Ovary (tissue), 9 donors: ENCODE data around the gene PLB1. TPM values are rescaled to one million over a fixed set of nuclear protein-coding genes. Genes with fewer than 3 reads are reported as not detected.

ENCODE experiments used
- DNase-seq, 5 donors: peaks; one replicate each; pipeline ENCODE4 v3.0.0-alpha.2; 2019 to 2020
- H3K27ac ChIP-seq, 2 donors: fragments of 200-600 bp; one replicate each; pipeline versions ENCODE4 v1.5.1 to v1.8.0; 2019 to 2022
- H3K27me3 ChIP-seq: fragments of 200-600 bp; one replicate; pipeline ENCODE4 v1.8.0; 2022
- H3K36me3 ChIP-seq: fragments of 200-600 bp; sonication (generic); one replicate; pipeline ENCODE4 v1.5.1; 2019
- H3K4me1 ChIP-seq: one replicate; pipeline ENCODE4 v1.8.1; 2013; ENCODE audit warnings: mild to moderate bottlenecking, moderate library complexity; ENCODE audit not compliant: insufficient read depth
- H3K4me3 ChIP-seq: fragments of 200-600 bp; sonication (generic); one replicate; pipeline ENCODE4 v1.5.1; 2017
- H3K9me3 ChIP-seq, 2 donors: fragments of 200-600 bp in 1 of 2; sonication (generic) in 1 of 2; one replicate each; pipeline versions ENCODE4 v1.5.1 to v1.8.1; 2013 to 2019; ENCODE audit warnings: mild to moderate bottlenecking in 1 of 2, moderate library complexity in 1 of 2
- CTCF ChIP-seq, 3 donors: fragments of 450-650 bp in 2 of 3; fragments of 200-600 bp in 1 of 3; IDR thresholded peaks; one replicate each; pipeline versions ENCODE4 v1.5.1 to v1.8.0; 2016 to 2022; ENCODE audit warnings: antibody characterized with exemption in 3 of 3, mild to moderate bottlenecking in 1 of 3
- EP300 ChIP-seq: sonication (generic); formaldehyde crosslinking; IDR thresholded peaks from one replicate; pipeline ENCODE4 v1.6.1; 2017; ENCODE audit warnings: antibody characterized with exemption
- POLR2A ChIP-seq: fragments of 450-650 bp; IDR thresholded peaks from one replicate; pipeline ENCODE4 v1.6.1; 2017; ENCODE audit warnings: antibody characterized with exemption, mild to moderate bottlenecking, moderate library complexity
- WGBS, 3 donors: extraction: QIAGEN DNeasy Blood & Tissue Kit in 1 of 3; methylation state at CpG; one replicate each; pipeline versions ENCODE4 v1.1.5 to v1.1.7; 2013 to 2017; 5-methylcytosine and 5-hydroxymethylcytosine counted together
- intact Hi-C, 4 donors: fragments of 100-400 bp; cut with DNase I; formaldehyde crosslinking; loops; one replicate each; pipeline versions ENCODE4 v1.11.0 to v1.15.1; 2022 to 2023
- polyA plus RNA-seq, 2 donors: library from polyadenylated mRNA; stranded (reverse); fragments of 200-250 nt in 1 of 2; fragments of 350-450 nt in 1 of 2; fragmentation: Illumina TruSeq in 1 of 2; extraction: RNeasy Lipid Tissue Mini Kit (QIAGEN cat#74804) in 1 of 2; gene quantifications; one replicate each; pipeline ENCODE4 v1.2.3, GENCODE V29; 2013 to 2014
- total RNA-seq, 7 donors: library from RNA; depleted of rRNA in 2 of 7; stranded (reverse); fragments of >200 nt in 2 of 7; fragmentation: NEBNext Ultra II Directional in 3 of 7; extraction: Animal tissue kit (Norgen Biotek cat#: 25700) in 3 of 7; gene quantifications; one replicate each; pipeline versions ENCODE4 v1.1.0 to v1.2.4, GENCODE V29; 2016 to 2023
- donor health status: DM: no; HTN: no; CAD: no; lungs with moderate emphysema.
- donor health status: DM: no; HTN: no; CAD: no.
- donor health status: Bipolar disorder and iron deficiency.
- donor health status: DM: yes; HTN: yes; CAD: no.
- donor health status: DM: no; HTN: no; CAD: no.
- donor health status: DM: yes; HTN: yes; CAD: no.

Gene PLB1
- total and polyA plus RNA-seq, 9 donors: 0.99 to 9.3 (median 2.7) TPM

GRCh38 chr2:28620291-28620793, 124.5 kb downstream of the PLB1 start:
- 89 to 97% (median 94%) methylated on average over 5 of the region's 5 CpGs for WGBS, 3 donors
- intact Hi-C loops: loop anchor here in 2 of 4 donors (5.0 to 10.0 kb wide), 2 partner anchors 132 to 134 kb away; partner anchors contain the start of gene PPP1CB (in 2 of the 2)

GRCh38 chr2:28620801-28621171, 124.9 kb downstream of the PLB1 start:
- Histone ChIP-seq H3K4me1 (peaks cover 18% of the 10 kb centered on the region), H3K27me3 (no peaks in the 10 kb centered on the region), H3K36me3 (no peaks in the 10 kb centered on the region), H3K4me3 (no peak overlapping the region), H3K27ac (peak overlapping the region; percentile 44 to 57), H3K9me3 (no peaks in the 10 kb centered on the region)
- WGBS, 3 donors: 93 to 98% (median 97%) methylated on average over 4 of the region's 4 CpGs
- intact Hi-C loops: loop anchor here in 2 of 4 donors (5.0 to 10.0 kb wide), 2 partner anchors 132 to 134 kb away; partner anchors contain the start of gene PPP1CB (in 2 of the 2)
- DNase-seq: peak in 1 of 5 donors; percentile 32
- TF ChIP-seq EP300: no peak
- TF ChIP-seq CTCF (IDR thresholded peaks at IDR 0.05): no peak

More at GRCh38 chr2:28620291-28620793, 124.5 kb downstream of the PLB1 start:
- Histone ChIP-seq H3K36me3 (no peaks in the 10 kb centered on the region), H3K9me3 (no peaks in the 10 kb centered on the region), H3K4me1 (peaks cover 13% of the 10 kb centered on the region), H3K27ac (peak overlapping the region in 1 of 2 donors; percentile 57), H3K4me3 (no peak overlapping the region), H3K27me3 (no peaks in the 10 kb centered on the region)
- TF ChIP-seq POLR2A: no peak
- peak in 1 of 5 donors; percentile 37 for DNase-seq

- intact Hi-C loops: loop anchor here in 2 of 4 donors (5.0 to 10.0 kb wide), 2 partner anchors 131 to 133 kb away; partner anchors contain the start of gene PPP1CB (in 2 of the 2)
- no peaks in the 10 kb centered on the region for H3K27me3 ChIP-seq
- peaks cover 19% of the 10 kb centered on the region for H3K4me1 ChIP-seq
- H3K27ac ChIP-seq: peak overlapping the region; percentile 44 to 57
- 27 to 38% (median 36%) methylated on average over 15 of the region's 15 CpGs for WGBS, 3 donors
- peak; percentile 59 to 91 (median 66) for DNase-seq
- H3K4me3 ChIP-seq: no peak overlapping the region
- no peaks in the 10 kb centered on the region for H3K9me3 ChIP-seq
- TF ChIP-seq CTCF (IDR thresholded peaks at IDR 0.05): no peak
- peak; percentile 20 for TF ChIP-seq POLR2A
- TF ChIP-seq EP300: peak; percentile 71
- H3K36me3 ChIP-seq: no peaks in the 10 kb centered on the region
These were observed 125.6 kb downstream of the PLB1 start for GRCh38 chr2:28621172-28622100.

- intact Hi-C loops: loop anchor here in 2 of 4 donors (5.0 to 10.0 kb wide), 2 partner anchors 130 to 133 kb away; partner anchors contain the start of gene PPP1CB (in 2 of the 2)
- H3K27me3 ChIP-seq: no peaks in the 10 kb centered on the region
- peaks cover 23% of the 10 kb centered on the region for H3K4me1 ChIP-seq
- no peaks in the 10 kb centered on the region for H3K36me3 ChIP-seq
- WGBS, 3 donors: 2 to 11% (median 2%) methylated on average over 2 of the region's 2 CpGs
- peak in 3 of 5 donors; percentile 38 to 52 (median 52) for DNase-seq
- H3K9me3 ChIP-seq: no peaks in the 10 kb centered on the region
- peak overlapping the region; percentile 31 to 44 for H3K27ac ChIP-seq
- TF ChIP-seq EP300: no peak
- TF ChIP-seq CTCF (IDR thresholded peaks at IDR 0.05): no peak
- no peak for TF ChIP-seq POLR2A
- H3K4me3 ChIP-seq: no peak overlapping the region
These were observed 126.2 kb downstream of the PLB1 start for GRCh38 chr2:28622101-28622499.
